ENCODE results near the gene IFT52. TPM values are rescaled to one million over a fixed set of nuclear protein-coding genes. Genes with fewer than 3 reads are reported as not detected.

Gene IFT52
- total RNA-seq, 2 experiments from 2014 or later: 13.7 to 15.5 TPM

DNA sequence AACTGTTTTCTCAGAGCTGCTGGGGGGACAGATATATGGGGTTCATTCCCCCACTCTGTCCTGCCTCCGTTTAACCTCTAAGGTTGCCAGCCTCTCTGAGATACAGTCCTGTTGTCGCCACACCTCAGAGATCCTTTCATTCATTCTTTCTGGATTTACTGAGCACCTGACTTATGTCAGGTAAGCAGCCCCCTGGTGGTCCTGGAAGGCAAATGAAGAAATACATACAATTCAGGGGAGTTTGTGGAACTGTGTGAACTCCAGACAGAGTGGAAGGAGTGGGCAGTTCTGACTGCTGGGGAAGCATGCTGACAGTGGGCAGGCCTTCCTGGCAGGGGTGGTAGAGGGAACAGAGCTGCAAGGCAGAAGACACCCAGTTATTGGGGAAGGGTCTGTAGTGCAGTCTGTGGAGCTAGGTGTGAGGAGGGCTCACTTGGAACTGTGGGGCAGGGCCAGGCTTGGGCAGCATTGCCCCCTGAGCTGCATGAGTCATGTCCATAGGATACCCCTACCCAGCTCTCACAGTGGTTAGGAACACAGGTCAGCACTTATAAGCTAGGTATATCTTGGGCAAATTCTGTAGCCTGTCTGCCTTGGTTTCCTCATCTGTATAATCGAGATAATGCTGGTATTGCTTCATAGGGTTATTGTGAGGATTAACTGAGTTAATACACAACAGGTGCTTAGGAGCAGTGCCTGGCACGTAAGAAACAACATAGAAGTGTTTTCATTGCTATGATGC, 44.7 kb upstream of the IFT52 start:
- Histone ChIP-seq H3K36me3 (ENCODE audit: insufficient read depth, low read length) (no peaks in the 10 kb centered on the region), H3K4me1 (ENCODE audit: insufficient read depth, low read length) (no peaks in the 10 kb centered on the region), H3K4me3 (ENCODE audit: low read length) (no peak overlapping the region), H3K27me3 (ENCODE audit: control insufficient read depth in 1 of 2, insufficient read depth in 2 of 2, low read length in 2 of 2) (no peaks in the 10 kb centered on the region), H3K27ac (ENCODE audit: low read depth in 1 of 2, low read length in 2 of 2) (no peak overlapping the region), H3K9me3 (ENCODE audit: control insufficient read depth in 1 of 2, insufficient read depth in 1 of 2, low read length in 2 of 2) (no peaks in the 10 kb centered on the region)
- Mint-ChIP-seq H3K27ac (no peak overlapping the region), H3K27me3 (no peaks in the 10 kb centered on the region), H3K9me3 (peaks cover 3% of the 10 kb centered on the region), H3K4me1 (ENCODE audit: low read depth) (no peaks in the 10 kb centered on the region), H3K4me3 (no peak overlapping the region), H3K36me3 (ENCODE audit: low read depth) (peaks cover 26% of the 10 kb centered on the region)
- POLR2A ChIA-PET: interaction anchor here (1.1 kb wide), 1 partner anchor 15 kb away, joined by 3 read pairs; no protein-coding TSS in a partner anchor
- ATAC-seq (ENCODE audit: poor library complexity): no peak
- TF ChIP-seq, protein P1, sequence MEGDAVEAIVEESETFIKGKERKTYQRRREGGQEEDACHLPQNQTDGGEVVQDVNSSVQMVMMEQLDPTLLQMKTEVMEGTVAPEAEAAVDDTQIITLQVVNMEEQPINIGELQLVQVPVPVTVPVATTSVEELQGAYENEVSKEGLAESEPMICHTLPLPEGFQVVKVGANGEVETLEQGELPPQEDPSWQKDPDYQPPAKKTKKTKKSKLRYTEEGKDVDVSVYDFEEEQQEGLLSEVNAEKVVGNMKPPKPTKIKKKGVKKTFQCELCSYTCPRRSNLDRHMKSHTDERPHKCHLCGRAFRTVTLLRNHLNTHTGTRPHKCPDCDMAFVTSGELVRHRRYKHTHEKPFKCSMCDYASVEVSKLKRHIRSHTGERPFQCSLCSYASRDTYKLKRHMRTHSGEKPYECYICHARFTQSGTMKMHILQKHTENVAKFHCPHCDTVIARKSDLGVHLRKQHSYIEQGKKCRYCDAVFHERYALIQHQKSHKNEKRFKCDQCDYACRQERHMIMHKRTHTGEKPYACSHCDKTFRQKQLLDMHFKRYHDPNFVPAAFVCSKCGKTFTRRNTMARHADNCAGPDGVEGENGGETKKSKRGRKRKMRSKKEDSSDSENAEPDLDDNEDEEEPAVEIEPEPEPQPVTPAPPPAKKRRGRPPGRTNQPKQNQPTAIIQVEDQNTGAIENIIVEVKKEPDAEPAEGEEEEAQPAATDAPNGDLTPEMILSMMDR (IDR thresholded peaks at IDR 0.05): no peak
- intact Hi-C loops (cut with DNase I, micrococcal nuclease): no loop called here
- no peak for DNase-seq
- CTCF ChIA-PET: no interaction called here

DNA sequence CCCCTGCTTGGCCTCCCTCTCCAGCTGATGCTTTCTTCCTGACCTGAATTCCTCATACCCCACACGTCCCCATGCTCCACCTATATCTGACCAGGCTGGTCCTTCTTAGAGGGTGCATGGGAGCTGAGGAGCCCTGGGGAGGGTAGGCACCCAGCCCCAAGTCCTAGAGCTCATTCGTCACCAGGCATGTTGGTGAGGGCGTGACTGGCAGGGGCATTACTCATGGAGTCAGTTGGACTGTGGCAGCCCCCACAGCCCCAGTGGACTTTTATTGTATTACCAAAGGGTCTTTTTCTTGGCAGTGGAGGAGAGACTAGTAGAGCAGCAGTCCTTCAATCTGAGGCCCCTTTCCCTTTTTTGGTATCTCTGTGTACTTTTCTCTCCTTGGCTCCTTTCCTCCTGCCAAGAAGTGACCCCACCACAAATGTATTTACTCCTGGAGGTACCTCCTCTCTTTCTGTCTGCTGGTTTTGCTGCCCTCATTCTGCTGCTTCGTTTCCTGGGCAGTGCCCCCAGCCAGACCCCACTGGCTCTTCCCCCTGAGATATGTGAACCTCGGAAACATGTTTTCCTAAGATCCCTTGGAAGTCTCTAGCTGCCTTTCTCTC, 42.4 kb upstream of the IFT52 start:
- ATAC-seq (ENCODE audit: poor library complexity): no peak
- no peaks in the 10 kb centered on the region for H3K4me1 Mint-ChIP-seq (ENCODE audit: low read depth)
- H3K27me3 Mint-ChIP-seq: no peaks in the 10 kb centered on the region
- no peaks in the 10 kb centered on the region for H3K4me1 ChIP-seq (ENCODE audit: insufficient read depth, low read length)
- intact Hi-C loops (cut with DNase I, micrococcal nuclease): no loop called here
- CTCF ChIA-PET: interaction anchor here (0.6 kb wide), 1 partner anchor 100 kb away, joined by 3 read pairs; no protein-coding TSS in a partner anchor
- no peak for DNase-seq
- H3K9me3 ChIP-seq (ENCODE audit: control insufficient read depth in 1 of 2, insufficient read depth in 1 of 2, low read length in 2 of 2): no peaks in the 10 kb centered on the region
- H3K27ac ChIP-seq (ENCODE audit: low read depth in 1 of 2, low read length in 2 of 2): no peak overlapping the region
- H3K9me3 Mint-ChIP-seq: peaks cover 3% of the 10 kb centered on the region
- POLR2A ChIA-PET: no interaction called here
- no peaks in the 10 kb centered on the region for H3K36me3 ChIP-seq (ENCODE audit: insufficient read depth, low read length)
- H3K4me3 ChIP-seq (ENCODE audit: low read length): no peak overlapping the region
- H3K4me3 Mint-ChIP-seq: no peak overlapping the region
- no peak overlapping the region for H3K27ac Mint-ChIP-seq
- no peaks in the 10 kb centered on the region for H3K27me3 ChIP-seq (ENCODE audit: control insufficient read depth in 1 of 2, insufficient read depth in 2 of 2, low read length in 2 of 2)
- peaks cover 22% of the 10 kb centered on the region for H3K36me3 Mint-ChIP-seq (ENCODE audit: low read depth)
- TF ChIP-seq, protein P1 (IDR thresholded peaks at IDR 0.05): no peak

DNA sequence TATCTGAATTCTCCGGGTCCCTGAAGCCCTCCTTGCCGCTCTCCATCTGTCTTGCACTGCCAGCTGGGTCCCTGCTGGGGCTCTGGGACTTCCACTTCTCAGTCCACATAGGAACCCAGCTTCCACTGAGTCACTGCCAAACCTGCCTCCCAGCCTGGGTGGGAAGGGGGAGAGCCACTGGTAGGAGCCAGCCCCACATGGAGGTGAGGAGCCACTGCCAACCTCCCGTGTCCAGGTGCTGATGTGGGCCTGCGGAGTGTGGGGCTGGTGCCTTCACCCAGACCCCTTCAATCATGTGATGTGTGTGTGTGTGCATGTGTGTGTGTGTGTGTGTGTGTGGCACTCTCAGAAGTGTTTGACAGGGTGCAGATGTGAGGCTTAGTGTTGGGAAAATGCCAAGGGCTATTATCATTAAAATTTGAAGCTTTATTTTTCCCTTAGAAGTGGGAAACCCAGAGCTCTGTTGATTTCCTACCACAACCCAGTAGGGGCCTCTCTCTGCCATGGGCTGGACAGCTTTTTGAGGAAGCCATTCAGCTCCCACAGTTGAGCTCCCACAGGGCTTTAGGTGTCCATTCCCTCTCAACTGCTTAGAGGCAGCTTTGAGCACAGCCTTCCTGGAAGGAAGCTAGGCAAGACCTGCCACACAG, 41.2 kb upstream of the IFT52 start:
- Histone ChIP-seq H3K4me3 (ENCODE audit: low read length) (no peak overlapping the region), H3K27me3 (ENCODE audit: control insufficient read depth in 1 of 2, insufficient read depth in 2 of 2, low read length in 2 of 2) (no peaks in the 10 kb centered on the region), H3K9me3 (ENCODE audit: control insufficient read depth in 1 of 2, insufficient read depth in 1 of 2, low read length in 2 of 2) (no peaks in the 10 kb centered on the region), H3K4me1 (ENCODE audit: insufficient read depth, low read length) (no peaks in the 10 kb centered on the region), H3K27ac (ENCODE audit: low read depth in 1 of 2, low read length in 2 of 2) (no peak overlapping the region), H3K36me3 (ENCODE audit: insufficient read depth, low read length) (no peaks in the 10 kb centered on the region)
- CTCF ChIA-PET: no interaction called here
- H3K4me3 Mint-ChIP-seq: no peak overlapping the region
- H3K4me1 Mint-ChIP-seq (ENCODE audit: low read depth): no peaks in the 10 kb centered on the region
- no peak for ATAC-seq (ENCODE audit: poor library complexity)
- no peak for DNase-seq
- no peaks in the 10 kb centered on the region for H3K27me3 Mint-ChIP-seq
- intact Hi-C loops (cut with DNase I, micrococcal nuclease): no loop called here
- POLR2A ChIA-PET: no interaction called here
- TF ChIP-seq, protein P1 (IDR thresholded peaks at IDR 0.05): no peak
- H3K27ac Mint-ChIP-seq: no peak overlapping the region
- H3K36me3 Mint-ChIP-seq (ENCODE audit: low read depth): peaks cover 18% of the 10 kb centered on the region
- H3K9me3 Mint-ChIP-seq: peaks cover 3% of the 10 kb centered on the region
